ENCODE results near the gene OGT. TPM values are rescaled to one million over a fixed set of nuclear protein-coding genes. Genes with fewer than 3 reads are reported as not detected.

OGT gene
- total and polyA plus RNA-seq, 8 donors: 117 to 325 (median 277) TPM

- no peaks in the 10 kb centered on the region for H3K27me3 ChIP-seq
- no peak overlapping the region for H3K27ac ChIP-seq
- intact Hi-C loops (cut with DNase I): no loop called here
- no peak for ATAC-seq
- no peak for TF ChIP-seq CTCF (IDR thresholded peaks at IDR 0.05)
- no peaks in the 10 kb centered on the region for H3K4me1 ChIP-seq
- no peak overlapping the region for H3K4me3 ChIP-seq
- H3K9me3 ChIP-seq: no peaks in the 10 kb centered on the region
- H3K36me3 ChIP-seq: peaks cover 0 to 64% of the 10 kb centered on the region in 2 donors
- no peak for DNase-seq
These were observed 67.1 kb downstream of the OGT start for GRCh38 chrX:71599965-71600364.

- H3K27ac ChIP-seq: no peak overlapping the region
- no peaks in the 10 kb centered on the region for H3K27me3 ChIP-seq
- H3K4me1 ChIP-seq: no peaks in the 10 kb centered on the region
- ATAC-seq: no peak
- no peak for DNase-seq
- H3K4me3 ChIP-seq: no peak overlapping the region
- peaks cover 0 to 65% of the 10 kb centered on the region in 2 donors for H3K36me3 ChIP-seq
- no peak for TF ChIP-seq CTCF (IDR thresholded peaks at IDR 0.05)
- H3K9me3 ChIP-seq: no peaks in the 10 kb centered on the region
- intact Hi-C loops (cut with DNase I): no loop called here
These were observed 70.7 kb downstream of the OGT start for GRCh38 chrX:71603618-71604017.

- ATAC-seq (no peak), DNase-seq (no peak)
- H3K9me3 ChIP-seq: no peaks in the 10 kb centered on the region
- peaks cover 0 to 65% of the 10 kb centered on the region in 2 donors for H3K36me3 ChIP-seq
- no peaks in the 10 kb centered on the region for H3K27me3 ChIP-seq
- no peak overlapping the region for H3K27ac ChIP-seq
- TF ChIP-seq CTCF (IDR thresholded peaks at IDR 0.05): no peak
- H3K4me1 ChIP-seq: no peaks in the 10 kb centered on the region
- intact Hi-C loops (cut with DNase I): no loop called here
- no peak overlapping the region for H3K4me3 ChIP-seq
These were observed 71.2 kb downstream of the OGT start for GRCh38 chrX:71604141-71604540.

- Histone ChIP-seq H3K9me3 (no peaks in the 10 kb centered on the region), H3K27me3 (no peaks in the 10 kb centered on the region), H3K4me3 (no peak overlapping the region), H3K27ac (no peak overlapping the region), H3K36me3 (peaks cover 0 to 68% of the 10 kb centered on the region in 2 donors), H3K4me1 (no peaks in the 10 kb centered on the region)
- intact Hi-C loops (cut with DNase I): no loop called here
- ATAC-seq: no peak
- no peak for TF ChIP-seq CTCF (IDR thresholded peaks at IDR 0.05)
- no peak for DNase-seq
These were observed 72.1 kb downstream of the OGT start for GRCh38 chrX:71604796-71605568.

GRCh38 chrX:71606536-71607216 is 73.8 kb downstream of the OGT start:
- no peak for DNase-seq
- no peaks in the 10 kb centered on the region for H3K27me3 ChIP-seq

More at GRCh38 chrX:71606536-71607216, 73.8 kb downstream of the OGT start:
- no peak overlapping the region for H3K4me3 ChIP-seq
- peaks cover 0 to 66% of the 10 kb centered on the region in 2 donors for H3K36me3 ChIP-seq
- H3K9me3 ChIP-seq: no peaks in the 10 kb centered on the region
- no peaks in the 10 kb centered on the region for H3K4me1 ChIP-seq
- no peak for ATAC-seq
- no peak for TF ChIP-seq CTCF (IDR thresholded peaks at IDR 0.05)
- intact Hi-C loops (cut with DNase I): no loop called here
- no peak overlapping the region for H3K27ac ChIP-seq
